ENCODE data around the gene OR2AT4. TPM values are rescaled to one million over a fixed set of nuclear protein-coding genes. Genes with fewer than 3 reads are reported as not detected.

Gene OR2AT4
- total RNA-seq, 1 donor from 2014 or later = not detected

DNA sequence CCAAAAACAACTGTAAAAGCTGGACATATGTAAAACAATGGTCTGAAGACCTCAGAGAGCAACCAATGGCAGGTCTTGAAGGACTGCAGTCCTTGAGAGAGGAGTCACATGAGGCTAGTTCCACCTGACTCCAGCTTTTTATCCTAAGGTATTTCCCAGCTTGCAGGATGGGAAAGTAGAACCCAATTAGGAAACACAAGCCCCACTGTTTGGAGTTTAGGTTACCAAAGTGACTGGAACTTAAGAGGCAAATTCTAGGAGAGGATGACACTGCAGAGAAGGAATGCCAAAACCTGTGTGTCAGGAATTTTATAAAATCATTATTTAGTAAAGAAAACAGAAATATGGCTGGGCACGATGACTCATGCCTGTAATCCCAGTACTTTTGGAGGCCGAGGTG, 18.4 kb downstream of the OR2AT4 start:
- Mint-ChIP-seq H3K9me3 (no peaks in the 10 kb centered on the region), H3K36me3 (no peaks in the 10 kb centered on the region), H3K4me1 (no peaks in the 10 kb centered on the region), H3K27me3 (ENCODE audit: low read depth) (peaks cover 27% of the 10 kb centered on the region), H3K4me3 (no peak overlapping the region), H3K27ac (no peak overlapping the region)
- TF ChIP-seq, protein P1, sequence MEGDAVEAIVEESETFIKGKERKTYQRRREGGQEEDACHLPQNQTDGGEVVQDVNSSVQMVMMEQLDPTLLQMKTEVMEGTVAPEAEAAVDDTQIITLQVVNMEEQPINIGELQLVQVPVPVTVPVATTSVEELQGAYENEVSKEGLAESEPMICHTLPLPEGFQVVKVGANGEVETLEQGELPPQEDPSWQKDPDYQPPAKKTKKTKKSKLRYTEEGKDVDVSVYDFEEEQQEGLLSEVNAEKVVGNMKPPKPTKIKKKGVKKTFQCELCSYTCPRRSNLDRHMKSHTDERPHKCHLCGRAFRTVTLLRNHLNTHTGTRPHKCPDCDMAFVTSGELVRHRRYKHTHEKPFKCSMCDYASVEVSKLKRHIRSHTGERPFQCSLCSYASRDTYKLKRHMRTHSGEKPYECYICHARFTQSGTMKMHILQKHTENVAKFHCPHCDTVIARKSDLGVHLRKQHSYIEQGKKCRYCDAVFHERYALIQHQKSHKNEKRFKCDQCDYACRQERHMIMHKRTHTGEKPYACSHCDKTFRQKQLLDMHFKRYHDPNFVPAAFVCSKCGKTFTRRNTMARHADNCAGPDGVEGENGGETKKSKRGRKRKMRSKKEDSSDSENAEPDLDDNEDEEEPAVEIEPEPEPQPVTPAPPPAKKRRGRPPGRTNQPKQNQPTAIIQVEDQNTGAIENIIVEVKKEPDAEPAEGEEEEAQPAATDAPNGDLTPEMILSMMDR (IDR thresholded peaks at IDR 0.05; ENCODE audit: unreplicated experiment) = no peak
- no peak for DNase-seq (ENCODE audit: low spot score in 2 of 2, unreplicated experiment in 2 of 2)

DNA sequence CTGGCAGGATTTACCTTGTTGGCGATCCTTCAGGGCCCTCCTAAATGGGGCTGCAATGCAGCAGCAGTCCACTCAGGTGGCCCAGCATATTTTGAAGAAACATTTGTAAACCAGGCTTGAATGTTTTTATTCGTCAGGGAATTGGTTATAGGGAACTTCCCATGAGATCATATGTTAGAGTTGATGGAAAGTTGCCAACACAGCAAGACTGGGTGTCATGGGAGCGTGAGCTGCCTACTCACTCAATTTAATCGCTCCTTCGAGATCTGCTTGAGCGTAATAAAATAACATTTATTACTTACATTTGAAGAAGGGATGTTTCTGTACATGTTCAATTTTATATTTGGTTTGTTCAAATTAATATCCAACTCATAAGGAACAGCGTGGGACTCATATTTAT, 19.4 kb downstream of the OR2AT4 start:
- no peak overlapping the region for H3K27ac Mint-ChIP-seq
- H3K4me1 Mint-ChIP-seq = no peaks in the 10 kb centered on the region
- H3K9me3 Mint-ChIP-seq = no peaks in the 10 kb centered on the region
- H3K27me3 Mint-ChIP-seq (ENCODE audit: low read depth) = peaks cover 30% of the 10 kb centered on the region
- no peak overlapping the region for H3K4me3 Mint-ChIP-seq
- no peak for DNase-seq (ENCODE audit: low spot score in 2 of 2, unreplicated experiment in 2 of 2)
- TF ChIP-seq, protein P1 (IDR thresholded peaks at IDR 0.05; ENCODE audit: unreplicated experiment) = no peak
- no peaks in the 10 kb centered on the region for H3K36me3 Mint-ChIP-seq

DNA sequence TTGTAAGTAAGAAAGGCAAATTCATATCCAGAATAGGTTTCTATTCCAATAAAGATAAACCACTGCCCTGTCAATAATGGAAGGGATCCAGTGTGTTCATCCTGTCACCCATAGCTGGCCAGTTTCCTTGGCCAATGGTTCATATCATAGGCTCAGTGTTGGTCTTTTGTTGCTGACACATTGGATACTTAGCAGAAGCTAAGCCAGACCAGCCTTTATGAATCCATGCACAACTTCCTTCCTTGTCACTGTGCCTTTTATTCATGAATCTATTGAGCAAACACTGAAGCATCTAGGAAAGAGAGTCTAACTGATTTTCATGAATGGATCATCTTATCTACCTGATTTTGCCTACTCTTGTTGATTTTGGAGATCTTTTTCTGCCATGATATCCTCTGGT, 20.0 kb downstream of the OR2AT4 start:
- H3K27ac Mint-ChIP-seq = no peak overlapping the region
- H3K9me3 Mint-ChIP-seq = no peaks in the 10 kb centered on the region
- H3K27me3 Mint-ChIP-seq (ENCODE audit: low read depth) = peaks cover 35% of the 10 kb centered on the region
- TF ChIP-seq, protein P1 (IDR thresholded peaks at IDR 0.05; ENCODE audit: unreplicated experiment) = no peak
- no peaks in the 10 kb centered on the region for H3K4me1 Mint-ChIP-seq
- H3K4me3 Mint-ChIP-seq = no peak overlapping the region
- no peaks in the 10 kb centered on the region for H3K36me3 Mint-ChIP-seq
- no peak for DNase-seq (ENCODE audit: low spot score in 2 of 2, unreplicated experiment in 2 of 2)

DNA sequence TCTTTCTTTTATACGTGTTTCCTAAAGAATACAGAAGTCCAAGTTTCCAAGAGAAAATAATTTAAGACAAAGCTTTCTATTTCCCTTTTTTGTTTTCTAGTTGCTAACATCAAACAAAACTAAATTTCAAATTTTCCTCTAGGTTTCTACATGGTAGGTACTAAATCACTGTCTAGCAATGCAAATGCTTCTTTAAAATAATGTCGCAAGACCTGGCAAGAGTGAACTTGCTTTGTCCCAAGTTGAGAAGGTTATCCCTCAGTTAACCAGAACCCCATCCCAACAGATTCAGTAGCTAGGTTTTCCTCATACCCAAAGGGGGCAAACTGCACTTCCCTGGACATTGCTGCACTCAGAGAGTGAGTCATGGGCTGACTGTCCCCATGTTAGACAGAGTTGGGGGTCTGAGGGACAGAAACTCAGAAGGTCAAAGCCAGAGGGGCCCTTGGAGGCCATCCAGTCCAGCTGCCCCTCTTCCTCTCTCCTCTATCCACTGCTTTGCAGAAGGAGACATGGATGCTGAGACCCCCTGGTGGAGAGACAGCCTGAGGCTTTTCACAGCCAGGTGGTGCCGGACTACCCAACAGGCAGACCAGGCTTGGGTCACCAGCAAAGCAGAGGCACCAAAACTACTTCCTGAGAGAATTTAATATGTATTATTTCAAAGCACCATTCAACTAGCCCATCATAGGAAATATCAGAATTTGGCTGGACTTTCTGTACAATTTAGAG, 23.1 kb downstream of the OR2AT4 start:
- Mint-ChIP-seq H3K27me3 (ENCODE audit: low read depth) (peaks cover 46% of the 10 kb centered on the region), H3K4me3 (no peak overlapping the region), H3K27ac (no peak overlapping the region), H3K9me3 (peaks cover 2% of the 10 kb centered on the region), H3K4me1 (no peaks in the 10 kb centered on the region), H3K36me3 (no peaks in the 10 kb centered on the region)
- TF ChIP-seq, protein P1 (IDR thresholded peaks at IDR 0.05; ENCODE audit: unreplicated experiment) = no peak
- DNase-seq (ENCODE audit: low spot score in 2 of 2, unreplicated experiment in 2 of 2) = no peak

DNA sequence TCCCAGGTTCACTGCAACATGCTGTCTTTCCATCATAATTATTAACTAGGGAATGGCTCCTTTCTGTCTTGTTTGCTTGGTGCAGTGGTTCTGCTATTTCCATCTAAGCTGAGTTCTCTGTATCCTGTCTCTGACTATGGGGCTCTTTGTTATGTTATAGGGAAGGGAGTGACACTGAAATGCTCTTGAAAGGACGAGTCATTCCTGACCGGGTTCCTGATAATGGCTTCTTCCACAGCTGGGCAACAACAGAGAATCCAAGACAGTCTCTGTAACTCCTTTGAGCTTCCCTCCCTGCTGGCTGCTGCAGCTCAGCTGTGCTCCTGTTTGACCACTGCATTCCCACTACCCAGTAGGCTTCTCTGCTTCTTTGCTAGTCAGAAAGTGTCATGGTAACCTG, 24.1 kb downstream of the OR2AT4 start:
- H3K27me3 Mint-ChIP-seq (ENCODE audit: low read depth) = peaks cover 46% of the 10 kb centered on the region
- H3K4me3 Mint-ChIP-seq = no peak overlapping the region
- no peak overlapping the region for H3K27ac Mint-ChIP-seq

More for the DNA sequence above, 24.1 kb downstream of the OR2AT4 start:
- Mint-ChIP-seq H3K36me3 (no peaks in the 10 kb centered on the region), H3K4me1 (no peaks in the 10 kb centered on the region), H3K9me3 (peaks cover 5% of the 10 kb centered on the region)
- DNase-seq (ENCODE audit: low spot score in 2 of 2, unreplicated experiment in 2 of 2) = no peak
- TF ChIP-seq, protein P1 (IDR thresholded peaks at IDR 0.05; ENCODE audit: unreplicated experiment) = no peak

All from mesothelial cell of epicardium (in vitro differentiated cells).